GM21529 (cell line): ENCODE results near the gene FOXP3.
"Not testable (repeated sequence)": the region's sequence is repeated elsewhere in the genome, so short reads cannot be mapped to it uniquely, and the experiment has no call there.

Experiments
- ATAC-seq: cut with Tn5 transposase; IDR thresholded peaks from one replicate; pipeline ENCODE4 v1.9.1; 2021; ENCODE audit not compliant: unreplicated experiment

Gene FOXP3, protein sequence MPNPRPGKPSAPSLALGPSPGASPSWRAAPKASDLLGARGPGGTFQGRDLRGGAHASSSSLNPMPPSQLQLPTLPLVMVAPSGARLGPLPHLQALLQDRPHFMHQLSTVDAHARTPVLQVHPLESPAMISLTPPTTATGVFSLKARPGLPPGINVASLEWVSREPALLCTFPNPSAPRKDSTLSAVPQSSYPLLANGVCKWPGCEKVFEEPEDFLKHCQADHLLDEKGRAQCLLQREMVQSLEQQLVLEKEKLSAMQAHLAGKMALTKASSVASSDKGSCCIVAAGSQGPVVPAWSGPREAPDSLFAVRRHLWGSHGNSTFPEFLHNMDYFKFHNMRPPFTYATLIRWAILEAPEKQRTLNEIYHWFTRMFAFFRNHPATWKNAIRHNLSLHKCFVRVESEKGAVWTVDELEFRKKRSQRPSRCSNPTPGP

GRCh38 chrX:49264460-49264859 lies at the start of gene FOXP3:
Gene FOXP3, minus strand, starts transcription at chrX:49264710. Its CDS starts 6,205 bp downstream, at chrX:49258505.
- no peak for ATAC-seq

GRCh38 chrX:49312176-49312575 lies 47.7 kb upstream of the FOXP3 start:
- no peak for ATAC-seq

GRCh38 chrX:49310371-49310770 lies 45.9 kb upstream of the FOXP3 start:
- ATAC-seq, result no peak

GRCh38 chrX:49309401-49309981 lies 45.0 kb upstream of the FOXP3 start:
- no peak for ATAC-seq

GRCh38 chrX:49308604-49309269 lies 44.2 kb upstream of the FOXP3 start:
- ATAC-seq, result no peak

- ATAC-seq, result not testable (repeated sequence)
Observed at GRCh38 chrX:49307775-49308174, 43.3 kb upstream of the FOXP3 start.

- ATAC-seq, result no peak
Observed at GRCh38 chrX:49303346-49303745, 38.8 kb upstream of the FOXP3 start, which contains the start of gene GAGE10. Gene GAGE10, plus strand, starts transcription at chrX:49303646. Its CDS starts 1,214 bp downstream, at chrX:49304860.

- no peak for ATAC-seq
Observed at GRCh38 chrX:49300703-49301102, 36.2 kb upstream of the FOXP3 start.

DNA sequence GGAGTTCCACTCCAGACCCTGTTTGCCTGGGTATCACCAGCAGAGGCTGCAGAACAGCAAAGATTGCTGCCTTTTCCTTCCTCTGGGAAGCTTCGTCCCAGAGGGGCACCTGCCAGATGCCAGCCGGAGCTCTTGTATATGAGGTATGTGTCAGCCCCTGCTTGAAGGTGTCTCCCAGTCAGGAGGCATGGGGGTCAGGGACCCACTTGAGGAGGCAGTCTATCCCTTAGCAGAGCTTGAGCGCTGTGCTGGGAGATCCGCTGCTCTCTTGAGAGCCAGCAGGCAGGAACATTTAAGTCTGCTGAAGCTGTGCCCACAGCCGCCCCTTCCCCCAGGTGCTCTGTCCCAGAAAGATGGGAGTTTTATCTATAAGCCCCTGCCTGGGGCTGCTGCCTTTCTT lies 34.8 kb upstream of the FOXP3 start:
- not testable (repeated sequence) for ATAC-seq

DNA sequence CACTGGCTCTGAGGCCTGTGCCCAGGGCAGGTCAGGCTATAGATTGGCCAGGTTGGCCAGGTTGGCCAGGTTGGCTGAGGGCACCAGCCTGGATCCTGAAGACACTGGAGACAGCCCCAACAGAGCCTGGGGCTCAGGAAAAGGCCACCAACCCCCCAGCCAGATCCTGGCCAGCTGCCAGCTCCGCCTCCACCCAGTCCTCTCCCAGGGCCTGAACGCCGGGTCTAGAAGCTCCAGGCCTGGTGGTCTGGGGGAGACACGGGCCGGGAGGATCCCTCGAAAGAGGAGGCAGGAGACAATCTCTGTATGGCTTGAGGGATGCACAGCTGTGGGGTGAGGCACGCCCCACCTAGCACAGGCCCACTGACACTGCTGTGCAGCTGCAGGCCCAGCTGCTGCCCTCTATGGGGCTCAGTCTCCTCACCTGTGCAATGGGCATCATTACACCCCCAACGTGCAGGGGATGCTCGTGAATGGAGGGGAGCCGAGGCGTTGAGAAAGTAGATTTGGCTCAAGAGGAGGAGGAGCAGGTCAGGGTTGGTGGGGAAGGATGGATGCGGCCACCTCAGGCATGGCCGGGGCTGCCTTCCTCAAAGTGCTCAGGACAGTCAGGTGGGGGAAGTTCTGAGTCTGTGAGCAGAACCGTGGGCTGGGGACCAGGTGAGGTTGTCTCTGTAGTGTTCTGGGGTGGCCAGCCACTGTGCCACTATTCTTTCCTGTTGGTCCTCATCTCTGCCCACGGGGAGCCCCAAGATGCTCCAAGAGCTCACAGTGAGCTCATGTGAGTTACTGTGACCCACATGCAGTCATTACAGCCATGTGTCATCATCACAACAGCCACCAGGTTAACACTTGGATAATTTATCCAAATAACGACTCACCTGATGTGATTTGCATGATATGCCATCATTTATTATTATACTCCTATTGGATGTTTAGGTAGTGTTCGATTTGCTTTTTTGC lies 28.2 kb upstream of the FOXP3 start:
- no peak for ATAC-seq

DNA sequence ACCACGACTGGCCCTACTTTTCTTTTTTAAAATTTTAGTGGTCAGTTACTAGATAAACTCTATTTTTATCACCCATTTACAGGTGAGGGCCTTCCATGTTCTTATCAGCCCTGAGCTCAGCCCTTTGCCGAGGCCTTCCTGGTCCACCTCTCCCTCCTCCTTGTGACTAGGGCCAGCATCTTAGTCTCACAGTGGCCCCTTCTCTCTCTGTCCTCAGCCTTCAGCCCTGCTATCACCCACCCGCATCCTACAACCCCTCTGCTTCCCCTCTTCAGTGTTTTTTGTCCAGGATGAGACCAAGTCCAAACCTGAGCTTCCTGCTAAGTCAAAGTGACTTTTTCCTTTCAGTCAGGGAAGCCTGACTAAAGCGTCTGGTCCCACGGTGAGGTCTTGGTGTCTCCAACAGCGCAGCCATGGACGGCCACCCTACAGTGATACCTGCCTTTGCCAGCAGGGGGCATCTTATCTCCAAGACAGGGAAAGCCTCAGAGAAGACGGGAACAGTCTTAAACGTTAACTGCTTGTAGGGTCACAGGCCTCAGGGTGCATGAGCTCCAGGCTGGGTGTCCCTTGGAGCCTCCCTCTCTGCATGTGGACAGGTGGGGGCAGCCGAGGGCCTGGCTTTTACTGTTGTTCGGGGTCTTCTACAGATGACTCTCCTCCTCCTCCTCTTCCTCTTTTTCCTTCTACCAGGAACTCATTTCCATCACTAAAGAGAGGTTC lies 27.3 kb upstream of the FOXP3 start:
- peak; percentile 76 for ATAC-seq

DNA sequence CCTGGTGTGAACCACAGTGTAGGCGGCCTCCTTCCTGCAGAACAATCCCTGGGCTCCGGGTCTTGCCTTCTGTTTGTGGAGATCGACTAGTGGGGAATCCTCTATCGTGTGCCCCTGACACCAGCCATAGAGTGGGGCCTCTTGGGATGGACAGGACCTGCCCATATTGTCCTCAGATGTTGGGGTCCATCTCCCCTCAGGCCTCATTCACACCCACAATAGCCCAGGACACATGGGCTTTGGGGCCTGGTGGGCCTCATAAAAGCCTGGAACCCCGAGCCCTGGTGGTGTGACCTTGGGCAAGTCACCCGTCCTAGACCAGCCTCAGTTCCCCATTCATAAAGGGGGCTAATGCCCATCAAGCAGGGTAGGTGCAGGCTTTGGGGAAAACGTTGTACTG lies 25.7 kb upstream of the FOXP3 start:
- ATAC-seq, result no peak

DNA sequence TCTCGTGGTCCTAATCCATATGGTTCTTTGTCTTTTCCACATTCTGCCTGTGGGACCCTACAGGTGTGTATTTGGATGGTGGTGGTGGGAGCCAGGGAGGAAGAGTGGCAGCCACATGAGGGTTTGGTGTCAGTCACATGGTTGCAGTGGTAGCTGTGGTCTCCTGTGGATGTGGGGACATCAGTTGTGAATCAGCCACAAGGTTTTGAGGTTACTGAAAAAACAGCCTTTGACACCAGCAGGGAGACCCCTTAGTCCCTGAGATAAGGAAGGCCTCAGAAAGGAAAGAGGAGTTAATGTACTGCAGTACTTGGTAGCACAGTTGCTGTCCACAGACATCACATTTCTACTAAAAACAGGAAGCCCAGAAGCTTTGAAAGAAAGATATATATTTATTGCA lies 23.2 kb upstream of the FOXP3 start:
- no peak for ATAC-seq

GRCh38 chrX:49286581-49286980 lies 22.1 kb upstream of the FOXP3 start:
- ATAC-seq, result no peak

- no peak for ATAC-seq
Observed at GRCh38 chrX:49286136-49286535, 21.6 kb upstream of the FOXP3 start.

GRCh38 chrX:49284212-49284611 lies 19.7 kb upstream of the FOXP3 start:
- no peak for ATAC-seq

DNA sequence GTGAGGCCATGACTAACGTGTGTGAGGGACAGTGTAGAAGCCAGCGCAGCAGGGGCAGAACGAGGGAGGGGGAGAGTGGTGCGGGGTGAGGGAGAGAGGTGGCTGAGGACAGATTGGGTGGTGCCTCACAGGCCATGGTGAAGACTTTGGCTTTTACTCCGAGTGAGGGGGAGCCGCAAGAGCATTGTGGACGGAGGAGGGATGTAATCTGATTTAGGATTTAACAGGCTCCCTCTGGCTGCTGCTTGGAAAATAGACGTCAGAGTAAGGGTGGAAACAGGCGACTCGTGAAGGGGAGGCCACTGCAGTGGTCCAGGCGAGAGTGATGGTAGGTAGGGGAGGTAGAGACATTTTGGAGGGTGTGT lies 18.1 kb upstream of the FOXP3 start:
- no peak for ATAC-seq

DNA sequence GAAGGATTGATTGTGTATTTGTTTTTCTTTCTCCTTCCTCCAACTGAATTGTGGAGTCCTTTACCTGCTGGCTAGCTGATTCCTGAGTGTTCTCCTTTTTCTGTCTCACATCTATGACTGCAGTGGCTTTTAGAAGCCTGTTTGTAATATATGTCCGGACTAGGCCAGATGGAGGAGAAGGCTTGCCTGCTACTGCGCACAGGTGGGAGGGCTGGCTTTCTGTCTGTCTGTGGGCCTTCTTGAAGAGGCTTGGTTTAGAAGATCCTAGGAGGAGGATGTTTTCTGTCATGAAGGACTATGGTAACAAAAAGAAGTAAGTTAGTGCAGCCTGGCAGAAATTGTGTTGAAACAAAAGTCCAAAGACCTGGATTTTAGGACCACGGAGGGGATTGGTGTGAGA lies 13.6 kb upstream of the FOXP3 start:
- no peak for ATAC-seq

DNA sequence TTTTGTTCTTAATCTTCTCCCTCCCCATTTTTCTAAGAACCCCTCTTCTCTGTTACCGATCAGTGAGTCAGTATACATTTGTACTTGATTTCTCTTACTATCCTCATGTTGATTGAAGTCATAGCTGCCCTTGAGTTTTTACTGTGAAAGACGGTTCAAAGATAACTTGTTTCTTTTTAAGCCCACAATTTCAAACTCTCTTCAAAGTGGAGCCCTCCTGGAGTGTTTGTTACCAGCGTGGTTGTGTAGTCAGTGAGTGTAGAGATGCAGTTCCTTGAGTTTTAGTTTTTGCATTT lies 13.0 kb upstream of the FOXP3 start:
- no peak for ATAC-seq
